GM10248 (cell line): ENCODE measurements around the gene PHTF1.

Experiments used
- CTCF ChIA-PET: fragments of 300-600 bp; sonication (Branson Sonifier 250); formaldehyde crosslinking; extraction: SDS; loops from one replicate; lab custom pipeline; 2021; ENCODE audit warnings: antibody characterized with exemption; lab: Yijun Ruan, JAX
- POLR2A ChIA-PET: fragments of 350-650 bp; sonication (Branson Sonifier 250); formaldehyde crosslinking; extraction: SDS; loops from one replicate; lab custom pipeline; 2020; ENCODE audit warnings: antibody characterized with exemption; lab: Yijun Ruan, JAX
- DNase-seq: peaks from one replicate; pipeline ENCODE4 v3.0.0; 2012; ENCODE audit errors: extremely low spot score
- CTCF ChIP-seq: IDR thresholded peaks from 2 replicates; pipeline ENCODE4 v1.5.1; 2012; ENCODE audit warnings: mild to moderate bottlenecking, low read depth; ENCODE audit errors: extremely low read depth, missing control alignments, control extremely low read depth

The PHTF1 gene

DNA sequence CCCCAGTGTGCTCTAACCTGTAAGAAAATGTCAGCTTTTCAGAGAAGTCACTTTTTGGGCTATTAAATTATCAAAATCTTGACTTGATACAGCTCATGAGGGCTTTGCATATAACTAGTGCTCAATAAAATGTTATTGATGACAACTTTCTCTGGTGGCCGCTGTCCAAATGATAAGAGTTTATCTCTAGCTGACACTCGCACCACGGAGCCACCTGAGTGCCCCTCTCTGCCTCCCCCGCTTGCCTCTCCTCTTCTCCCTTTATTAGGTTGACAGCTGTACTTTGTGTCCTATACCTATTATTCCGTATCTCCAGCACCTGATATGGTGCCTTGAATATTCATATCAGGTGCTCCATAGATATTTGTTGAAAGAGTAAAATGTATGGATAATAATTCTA, 82.8 kb downstream of the PHTF1 start:
- no peak for DNase-seq
- ChIA-PET POLR2A (no interaction called here), CTCF (interaction anchor here (1.9 to 5.8 kb wide), 2 partner anchors 537 to 604 kb away, joined by 4 to 35 read pairs; partner anchors contain the start of gene LRIG2)
- TF ChIP-seq CTCF = no peak

- CTCF ChIA-PET = interaction anchor here (1.0 to 5.8 kb wide), 2 partner anchors 18 to 536 kb away, joined by 3 to 35 read pairs; no protein-coding TSS in a partner anchor
- POLR2A ChIA-PET = no interaction called here
- no peak for TF ChIP-seq CTCF
- no peak for DNase-seq
Measured at GRCh38 chr1:113675302-113675701, 84.0 kb downstream of the PHTF1 start.

DNA sequence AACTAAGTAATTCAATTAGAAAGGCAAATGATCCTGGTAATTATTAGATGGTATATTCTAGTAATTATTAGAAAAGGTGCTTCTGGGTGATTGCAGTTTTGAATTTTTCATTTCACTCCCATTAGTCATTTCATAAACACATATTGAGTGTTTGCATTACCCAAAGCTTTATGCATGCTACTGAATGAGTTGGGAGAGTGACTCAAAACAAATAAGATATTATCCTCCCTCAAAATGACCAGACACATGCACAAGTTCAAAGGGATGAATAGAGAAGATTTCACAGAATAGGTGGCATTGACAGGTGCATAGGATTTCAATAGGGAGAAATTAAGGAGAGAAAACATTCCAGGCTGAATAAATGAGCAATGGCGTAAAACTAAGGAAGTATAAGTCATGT, 84.7 kb downstream of the PHTF1 start:
- ChIA-PET CTCF (no interaction called here), POLR2A (no interaction called here)
- no peak for DNase-seq
- TF ChIP-seq CTCF = no peak

DNA sequence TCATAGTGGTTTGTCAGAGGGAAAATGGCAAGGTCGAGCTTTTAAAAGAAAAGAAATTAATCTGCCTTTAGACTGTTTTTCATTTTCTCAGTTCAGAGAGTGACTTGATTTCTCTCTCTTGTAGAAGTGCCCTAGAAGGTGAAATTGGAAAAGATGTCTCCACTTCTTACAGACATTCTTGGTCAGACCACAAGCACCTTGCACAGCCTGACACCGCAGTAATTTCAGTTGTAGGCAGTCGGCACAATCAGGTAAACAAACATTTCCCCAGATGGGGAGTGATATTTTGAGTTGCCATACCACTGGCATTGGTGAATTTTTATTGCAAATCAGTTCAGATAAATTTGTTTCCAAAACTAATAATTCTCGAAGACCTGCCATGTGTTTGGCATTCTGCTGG, 86.8 kb downstream of the PHTF1 start:
- ChIA-PET CTCF (interaction anchor here (1.1 to 1.2 kb wide), 2 partner anchors 17 to 533 kb away, joined by 3 read pairs; no protein-coding TSS in a partner anchor), POLR2A (no interaction called here)
- no peak for DNase-seq
- no peak for TF ChIP-seq CTCF

- no peak for DNase-seq
- ChIA-PET CTCF (interaction anchor here (1.3 to 2.3 kb wide), 5 partner anchors 9 to 524 kb away, joined by 3 to 5 read pairs (median 4); no protein-coding TSS in a partner anchor), POLR2A (no interaction called here)
- TF ChIP-seq CTCF = no peak
Measured at GRCh38 chr1:113670650-113671049, 88.6 kb downstream of the PHTF1 start.

DNA sequence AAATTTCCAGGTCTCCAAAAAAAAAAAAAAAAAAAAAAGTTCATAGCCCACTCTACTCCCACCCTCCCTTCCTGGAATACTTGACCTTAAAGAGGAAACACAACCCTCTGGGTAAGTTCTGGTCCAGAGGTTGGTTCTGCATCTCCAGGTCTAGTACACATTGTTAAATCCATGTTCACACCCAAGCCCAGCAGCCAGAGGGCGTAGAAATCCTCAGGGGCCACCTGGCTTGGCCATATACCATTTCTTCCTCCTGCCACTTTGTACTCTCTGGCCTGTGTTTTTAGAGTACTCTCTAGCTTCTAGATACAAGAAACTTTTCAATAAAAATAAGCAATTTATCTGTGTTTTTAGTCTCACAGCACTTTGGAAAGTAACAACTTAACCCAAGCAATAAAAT, 89.3 kb downstream of the PHTF1 start:
- ChIA-PET POLR2A (no interaction called here), CTCF (interaction anchor here (1.2 to 2.3 kb wide), 6 partner anchors 8 to 523 kb away, joined by 3 to 5 read pairs (median 4); no protein-coding TSS in a partner anchor)
- no peak for DNase-seq

More for the DNA sequence above, 89.3 kb downstream of the PHTF1 start:
- TF ChIP-seq CTCF = no peak
